PC-3 (cell line): ENCODE data around the gene WNT4.

Experiments
- EZH2phosphoT487 ChIP-seq: fragments of 300-600 bp; sonication (generic); IDR thresholded peaks from 2 replicates; pipeline ENCODE4 v1.6.1; 2018; ENCODE audit warnings: mild to moderate bottlenecking, antibody characterized with exemption, low read length, borderline replicate concordance
- TF ChIP-seq, protein P1 (sequence below): fragments of 300-600 bp; sonication (generic); conservative IDR thresholded peaks from 2 replicates; pipeline ENCODE4 v1.5.1; 2017; ENCODE audit warnings: antibody characterized with exemption, low read depth, mild to moderate bottlenecking, low read length

DNA sequence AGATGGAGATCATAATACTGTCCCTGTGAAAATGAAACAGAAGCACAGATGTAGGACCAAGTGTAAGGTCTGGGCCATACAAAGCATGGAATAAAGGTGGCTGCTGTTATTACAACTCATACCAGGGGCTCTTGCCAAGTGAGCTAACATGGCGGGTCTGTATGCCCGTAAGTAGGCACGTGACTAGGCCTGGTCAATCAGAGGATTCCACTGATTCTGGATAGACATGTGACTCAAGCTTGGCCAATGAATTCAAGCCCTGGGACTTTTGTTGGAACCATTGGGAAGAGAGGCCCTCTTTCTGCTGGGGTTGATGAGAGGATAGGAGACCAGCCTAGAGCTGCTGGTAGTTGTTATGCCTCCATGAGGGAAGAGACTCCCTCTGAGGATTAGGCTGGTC, 47.8 kb upstream of the WNT4 start:
- TF ChIP-seq, protein P1, sequence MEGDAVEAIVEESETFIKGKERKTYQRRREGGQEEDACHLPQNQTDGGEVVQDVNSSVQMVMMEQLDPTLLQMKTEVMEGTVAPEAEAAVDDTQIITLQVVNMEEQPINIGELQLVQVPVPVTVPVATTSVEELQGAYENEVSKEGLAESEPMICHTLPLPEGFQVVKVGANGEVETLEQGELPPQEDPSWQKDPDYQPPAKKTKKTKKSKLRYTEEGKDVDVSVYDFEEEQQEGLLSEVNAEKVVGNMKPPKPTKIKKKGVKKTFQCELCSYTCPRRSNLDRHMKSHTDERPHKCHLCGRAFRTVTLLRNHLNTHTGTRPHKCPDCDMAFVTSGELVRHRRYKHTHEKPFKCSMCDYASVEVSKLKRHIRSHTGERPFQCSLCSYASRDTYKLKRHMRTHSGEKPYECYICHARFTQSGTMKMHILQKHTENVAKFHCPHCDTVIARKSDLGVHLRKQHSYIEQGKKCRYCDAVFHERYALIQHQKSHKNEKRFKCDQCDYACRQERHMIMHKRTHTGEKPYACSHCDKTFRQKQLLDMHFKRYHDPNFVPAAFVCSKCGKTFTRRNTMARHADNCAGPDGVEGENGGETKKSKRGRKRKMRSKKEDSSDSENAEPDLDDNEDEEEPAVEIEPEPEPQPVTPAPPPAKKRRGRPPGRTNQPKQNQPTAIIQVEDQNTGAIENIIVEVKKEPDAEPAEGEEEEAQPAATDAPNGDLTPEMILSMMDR: no peak
- TF ChIP-seq EZH2phosphoT487: no peak
